GM13977 (cell line): ENCODE data around the gene KCTD2.

Experiments used
- DNase-seq: peaks from one replicate; pipeline ENCODE4 v3.0.0; 2012; ENCODE audit warnings: low spot score
- CTCF ChIP-seq: IDR thresholded peaks from 2 replicates; pipeline ENCODE4 v1.5.1; 2012; ENCODE audit warnings: mild to moderate bottlenecking, control low read depth; ENCODE audit not compliant: insufficient read depth; ENCODE audit errors: extremely low read depth, missing control alignments
- in situ Hi-C: fragments of 300-500 bp; cut with MboI; formaldehyde crosslinking; loops from one replicate; pipeline ENCODE4 v1.12.0; 2022; ENCODE audit warnings: low sequenced_read_pairs, low pct_unique_long_range_greater_than_20kb, mixed read lengths, inconsistent platforms; ENCODE audit not compliant: unreplicated experiment

Gene KCTD2

GRCh38 chr17:75099881-75100595 is 53.0 kb downstream of the KCTD2 start:
- TF ChIP-seq CTCF, result no peak
- DNase-seq, result no peak
- in situ Hi-C loops, result no loop called here

DNA sequence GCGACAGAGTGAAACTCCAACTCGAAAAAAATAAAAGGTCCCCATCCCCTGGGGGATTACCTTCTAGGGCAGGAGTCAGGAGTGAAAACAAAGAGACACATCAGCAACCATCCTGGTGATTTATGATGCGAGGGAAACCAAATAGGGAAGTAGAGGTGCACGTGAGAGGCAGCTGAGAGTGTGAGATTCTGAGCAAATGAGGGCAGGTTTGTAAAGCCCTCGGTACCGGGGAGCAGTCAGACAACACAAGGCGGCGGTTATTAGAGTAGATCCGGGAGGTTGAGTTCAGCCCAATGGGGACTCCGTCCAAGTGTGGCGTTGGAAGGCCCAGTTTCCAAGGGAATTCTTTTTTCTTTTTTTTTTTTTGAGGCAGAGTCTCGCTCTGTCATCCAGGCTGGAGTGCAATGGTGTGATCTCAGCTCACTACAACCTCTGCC is 55.4 kb downstream of the KCTD2 start:
- in situ Hi-C loops, result no loop called here
- no peak for TF ChIP-seq CTCF
- peak; percentile 70 for DNase-seq

DNA sequence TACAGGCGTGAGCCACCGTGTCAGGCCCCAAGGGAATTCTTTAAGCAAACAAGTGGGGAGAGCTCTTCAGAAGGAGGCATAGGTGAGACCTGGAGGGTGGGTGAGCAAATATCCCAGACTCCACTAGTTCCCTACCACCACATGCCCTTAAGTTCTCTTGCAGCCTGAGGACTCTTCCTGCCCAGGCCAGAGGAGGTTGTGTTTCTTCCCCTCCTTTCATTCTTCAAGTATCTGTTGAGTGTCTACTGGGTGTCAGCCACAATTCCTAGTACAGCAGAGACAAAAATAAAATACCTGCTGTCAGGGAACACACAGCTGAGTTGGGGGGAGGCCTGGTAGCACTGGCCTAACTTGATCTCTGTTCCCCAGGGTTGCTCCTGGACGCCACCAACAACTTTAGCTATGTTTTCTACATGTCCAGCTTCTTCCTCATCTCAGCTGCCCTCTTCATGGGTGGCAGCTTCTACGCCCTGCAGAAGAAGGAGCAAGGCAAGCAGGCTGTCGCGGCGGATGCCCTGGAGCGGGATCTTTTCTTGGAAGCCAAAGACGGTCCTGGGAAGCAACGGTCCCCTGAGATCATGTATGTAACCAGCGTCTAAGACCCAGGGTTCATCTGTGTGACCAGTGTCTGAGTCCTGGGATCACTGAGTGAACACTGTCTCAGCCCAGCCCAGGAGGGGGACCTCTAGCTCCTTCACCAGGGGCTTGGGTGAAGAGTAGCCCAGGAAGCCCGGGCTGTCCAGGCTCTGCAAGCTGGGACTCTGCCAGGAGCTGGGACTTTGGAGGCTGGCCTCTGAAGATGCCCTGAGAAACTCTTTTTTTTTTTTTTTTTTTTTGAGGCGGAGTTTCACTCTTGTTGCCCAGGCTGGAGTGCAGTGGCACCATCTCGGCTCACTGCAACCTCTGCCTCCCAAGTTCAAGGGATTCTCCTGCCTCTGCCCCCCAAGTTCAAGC is 56.9 kb downstream of the KCTD2 start:
- in situ Hi-C loops, result no loop called here
- TF ChIP-seq CTCF, result no peak
- DNase-seq, result no peak

DNA sequence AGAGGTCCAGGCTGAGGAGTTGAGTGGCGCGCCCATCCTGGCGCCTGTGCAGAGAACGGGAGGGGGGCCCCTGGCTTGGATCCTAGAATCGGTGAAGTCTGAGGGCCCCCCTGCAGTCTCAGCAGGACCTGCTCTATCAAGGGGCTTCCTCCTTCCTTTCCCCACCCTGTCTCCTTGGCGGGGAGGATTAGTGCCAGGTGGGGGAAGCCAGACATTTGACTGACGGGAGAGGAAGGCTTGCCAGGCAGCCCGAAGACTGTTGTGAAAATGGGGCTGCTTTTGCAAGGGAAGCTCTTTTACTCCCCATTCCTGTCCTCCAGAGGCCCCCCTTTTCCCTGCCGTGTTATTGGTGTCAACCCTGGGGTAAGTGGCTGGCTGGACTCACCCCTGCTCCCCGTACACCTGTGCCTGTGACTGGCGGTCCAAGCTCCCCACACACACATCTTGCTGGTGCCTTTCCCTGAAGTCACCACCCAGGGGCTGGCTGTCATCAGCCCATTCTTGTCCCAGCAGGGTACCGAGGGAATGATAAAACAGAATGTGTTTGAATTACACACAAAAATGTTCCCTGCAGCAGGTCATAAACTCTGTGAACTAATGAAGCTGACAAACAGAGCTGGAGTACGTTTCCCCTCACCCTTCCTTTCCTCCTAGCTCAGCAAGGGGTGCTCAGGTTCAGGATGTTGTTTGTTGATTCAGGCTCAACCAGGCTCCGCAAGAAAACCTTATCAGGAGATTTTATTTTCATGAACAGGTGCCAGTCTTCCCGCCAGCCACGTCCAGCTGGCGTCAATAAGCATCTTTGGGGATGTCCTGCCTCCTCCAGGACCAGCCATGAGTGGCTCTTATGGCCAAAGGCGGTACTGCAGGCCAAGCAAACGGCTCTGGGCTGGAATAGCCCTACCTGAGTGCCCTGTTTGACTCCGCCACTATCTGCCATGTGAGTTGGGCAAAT is 58.4 kb downstream of the KCTD2 start:
- in situ Hi-C loops, result no loop called here
- DNase-seq, result peak; percentile 71
- TF ChIP-seq CTCF, result peak; percentile 65

GRCh38 chr17:75108193-75108592 is 61.2 kb downstream of the KCTD2 start:
- in situ Hi-C loops, result no loop called here
- no peak for TF ChIP-seq CTCF
- DNase-seq, result no peak

DNA sequence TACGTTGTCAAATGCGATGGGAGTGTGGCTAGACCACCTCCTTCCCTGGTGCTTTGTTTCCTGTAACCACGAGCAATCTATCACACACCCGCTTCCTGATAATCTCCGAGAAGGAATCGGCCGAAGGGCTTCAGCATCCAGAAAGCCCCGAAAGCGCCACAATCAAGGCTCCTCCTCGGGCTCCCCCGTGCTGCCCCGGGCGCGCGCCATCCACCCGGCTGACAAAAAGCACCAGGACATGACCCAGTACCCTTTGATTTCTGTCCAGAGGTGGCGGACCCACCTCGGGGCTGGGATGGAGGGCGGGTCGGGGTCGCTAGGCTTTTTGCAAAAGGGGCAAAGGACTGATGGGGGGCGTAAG is 62.0 kb downstream of the KCTD2 start:
- DNase-seq, result peak; percentile 60
- no peak for TF ChIP-seq CTCF
- in situ Hi-C loops, result no loop called here
